ENCODE measurements around the gene SLC17A3.

- TF ChIP-seq, protein P1, sequence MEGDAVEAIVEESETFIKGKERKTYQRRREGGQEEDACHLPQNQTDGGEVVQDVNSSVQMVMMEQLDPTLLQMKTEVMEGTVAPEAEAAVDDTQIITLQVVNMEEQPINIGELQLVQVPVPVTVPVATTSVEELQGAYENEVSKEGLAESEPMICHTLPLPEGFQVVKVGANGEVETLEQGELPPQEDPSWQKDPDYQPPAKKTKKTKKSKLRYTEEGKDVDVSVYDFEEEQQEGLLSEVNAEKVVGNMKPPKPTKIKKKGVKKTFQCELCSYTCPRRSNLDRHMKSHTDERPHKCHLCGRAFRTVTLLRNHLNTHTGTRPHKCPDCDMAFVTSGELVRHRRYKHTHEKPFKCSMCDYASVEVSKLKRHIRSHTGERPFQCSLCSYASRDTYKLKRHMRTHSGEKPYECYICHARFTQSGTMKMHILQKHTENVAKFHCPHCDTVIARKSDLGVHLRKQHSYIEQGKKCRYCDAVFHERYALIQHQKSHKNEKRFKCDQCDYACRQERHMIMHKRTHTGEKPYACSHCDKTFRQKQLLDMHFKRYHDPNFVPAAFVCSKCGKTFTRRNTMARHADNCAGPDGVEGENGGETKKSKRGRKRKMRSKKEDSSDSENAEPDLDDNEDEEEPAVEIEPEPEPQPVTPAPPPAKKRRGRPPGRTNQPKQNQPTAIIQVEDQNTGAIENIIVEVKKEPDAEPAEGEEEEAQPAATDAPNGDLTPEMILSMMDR (IDR thresholded peaks at IDR 0.05) = no peak
- TF ChIP-seq EZH2 (IDR thresholded peaks at IDR 0.05) = no peak
Observed at GRCh38 chr6:25834950-25835349, 39.1 kb downstream of the SLC17A3 start.
